GM21576 (cell line): ENCODE results near the gene ANKRD24.
"Not testable (repeated sequence)": the region's sequence is repeated elsewhere in the genome, so short reads cannot be mapped to it uniquely, and the experiment has no call there.

Source experiments
- ATAC-seq: cut with Tn5 transposase; IDR thresholded peaks from one replicate; pipeline ENCODE4 v1.9.1; 2021; ENCODE audit warnings: mild to moderate bottlenecking, moderate library complexity; ENCODE audit not compliant: unreplicated experiment

ANKRD24 gene

DNA sequence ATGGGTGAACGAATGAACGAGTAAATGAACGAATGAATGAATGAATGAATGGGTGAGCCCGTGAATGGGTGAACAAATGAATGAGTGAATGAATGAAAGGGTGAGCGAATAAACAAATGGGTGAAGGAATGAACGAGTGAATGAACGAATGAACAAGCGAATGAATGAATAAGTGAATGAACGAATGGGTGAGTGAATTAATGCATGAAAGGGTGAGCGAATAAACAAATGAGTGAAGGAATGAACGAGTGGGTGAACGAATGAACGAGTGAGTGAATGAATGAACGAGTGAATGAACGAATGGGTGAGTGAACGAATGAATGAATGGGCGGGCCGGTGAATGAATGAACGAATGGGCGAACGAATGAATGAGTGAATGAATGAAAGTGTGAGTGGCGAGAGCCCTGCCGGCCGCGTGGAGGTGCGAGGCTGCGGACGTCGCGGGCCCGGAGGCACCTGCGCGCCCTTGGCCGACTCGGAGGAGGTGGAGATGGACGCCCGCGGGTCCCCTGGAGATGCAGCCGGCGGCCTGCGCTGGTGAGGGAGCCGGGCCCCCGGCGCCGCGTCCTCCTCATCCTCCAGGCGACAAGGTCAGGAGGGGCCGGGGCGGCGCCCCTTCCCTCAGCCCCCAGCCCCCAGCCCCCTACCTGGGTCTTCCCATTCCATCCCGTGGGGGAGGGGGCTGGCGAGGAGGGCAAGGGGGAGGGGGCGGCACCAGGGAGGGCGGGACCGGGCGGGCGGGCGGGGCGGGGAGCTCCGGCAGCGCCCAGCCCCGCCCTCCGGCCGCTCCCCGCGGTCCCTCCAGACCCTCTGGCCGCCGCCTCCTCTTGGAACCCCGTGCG, 15.4 kb downstream of the ANKRD24 start:
- ATAC-seq, result no peak

GRCh38 chr19:4198467-4199126, 16.1 kb downstream of the ANKRD24 start:
- ATAC-seq, result no peak

DNA sequence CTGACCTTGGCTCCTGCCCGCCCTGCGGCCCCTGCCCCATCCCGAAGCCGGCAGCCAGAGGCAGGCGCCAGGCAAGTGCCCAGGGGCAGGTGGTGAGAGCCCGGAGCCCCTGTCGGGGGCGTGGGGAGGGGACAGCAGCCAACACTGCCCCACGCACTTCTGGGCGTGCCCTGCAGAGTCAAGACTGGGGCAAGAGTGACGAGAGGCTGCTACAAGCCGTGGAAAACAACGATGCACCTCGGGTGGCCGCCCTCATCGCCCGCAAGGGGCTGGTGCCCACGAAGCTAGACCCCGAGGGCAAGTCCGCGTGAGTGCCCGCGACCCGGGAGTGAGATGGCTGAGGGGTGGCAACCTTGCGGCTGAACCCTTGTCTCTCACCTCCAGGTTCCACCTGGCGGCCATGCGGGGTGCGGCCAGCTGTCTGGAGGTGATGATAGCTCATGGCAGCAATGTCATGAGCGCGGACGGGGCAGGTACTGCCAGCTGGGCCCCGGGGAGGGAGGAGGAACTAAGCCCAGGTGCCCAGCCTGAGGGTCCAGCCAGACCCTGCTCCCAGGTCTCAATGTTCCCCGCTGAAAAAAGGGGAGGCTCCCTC, 17.3 kb downstream of the ANKRD24 start:
- no peak for ATAC-seq

GRCh38 chr19:4200940-4201542, 18.6 kb downstream of the ANKRD24 start:
- ATAC-seq, result no peak

- ATAC-seq, result no peak
Measured at GRCh38 chr19:4201798-4202197, 19.3 kb downstream of the ANKRD24 start.

DNA sequence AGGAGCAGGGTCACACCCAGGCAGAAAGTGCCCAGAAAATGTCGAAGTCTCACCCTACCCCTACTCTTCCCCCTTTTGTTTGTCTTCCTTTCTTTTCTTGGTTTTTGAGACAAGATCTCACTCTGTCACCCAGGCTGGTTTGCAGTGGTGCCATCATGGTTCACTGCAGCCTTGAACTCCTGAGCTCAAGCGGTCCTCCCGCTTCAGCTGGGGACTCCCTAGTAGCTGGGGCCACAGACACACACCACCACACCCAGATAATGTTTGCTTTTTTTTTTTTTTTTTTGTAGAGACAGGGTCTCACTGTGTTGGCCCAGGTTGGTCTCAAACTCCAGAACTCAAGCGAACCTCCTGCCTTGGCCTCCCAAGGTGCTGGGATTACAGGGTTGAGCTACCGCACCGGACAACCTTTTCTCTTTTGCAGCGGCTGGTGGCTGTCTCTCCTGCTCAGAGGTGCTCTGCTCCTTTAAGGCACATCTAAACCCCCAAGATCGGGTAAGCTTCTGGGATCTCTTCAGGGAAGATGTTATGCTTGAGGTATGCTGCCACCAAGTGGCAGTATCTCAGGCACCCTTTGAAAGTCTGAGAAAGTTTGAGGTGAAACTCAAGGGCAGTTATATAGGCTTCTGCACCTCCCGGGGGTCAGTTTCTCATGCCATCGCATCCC, 24.5 kb downstream of the ANKRD24 start:
- ATAC-seq, result no peak

DNA sequence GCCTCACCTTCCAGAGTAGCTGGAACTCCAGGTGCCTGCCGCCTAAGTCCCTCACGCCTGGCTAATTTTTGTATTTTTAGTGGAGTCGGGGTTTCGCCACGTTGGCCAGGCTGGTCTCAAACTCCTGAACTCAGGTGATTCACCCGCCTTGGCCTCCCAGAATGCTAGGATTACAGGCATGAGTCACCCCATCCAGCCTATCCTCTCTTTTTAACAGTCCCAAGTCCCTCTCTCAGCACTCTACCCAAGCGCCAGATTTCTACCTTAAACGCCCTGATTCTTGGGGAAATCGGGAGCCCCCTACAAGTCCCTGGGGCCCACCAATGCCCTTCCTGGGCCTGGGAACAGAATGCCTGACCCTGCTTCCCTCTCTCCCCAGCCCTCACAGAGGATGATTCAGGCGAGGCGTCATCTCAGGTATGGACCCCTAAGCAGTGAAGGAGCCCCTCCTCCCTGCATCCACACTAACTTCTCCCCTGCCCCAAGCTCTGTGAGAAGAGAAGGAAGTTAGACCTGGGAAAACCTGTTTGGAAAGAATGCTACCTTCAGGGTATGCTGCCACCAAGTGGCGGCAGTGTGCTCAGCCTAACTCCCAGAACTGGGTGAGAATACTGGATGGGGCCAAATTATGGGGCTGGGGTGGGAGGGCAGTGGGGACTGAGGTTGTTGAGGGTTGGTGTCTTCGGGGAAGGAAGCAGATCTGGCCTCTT, 26.1 kb downstream of the ANKRD24 start:
- ATAC-seq, result no peak

GRCh38 chr19:4210166-4210731, 27.8 kb downstream of the ANKRD24 start:
- ATAC-seq, result no peak

- no peak for ATAC-seq
Measured at GRCh38 chr19:4213116-4213515, 30.6 kb downstream of the ANKRD24 start.

DNA sequence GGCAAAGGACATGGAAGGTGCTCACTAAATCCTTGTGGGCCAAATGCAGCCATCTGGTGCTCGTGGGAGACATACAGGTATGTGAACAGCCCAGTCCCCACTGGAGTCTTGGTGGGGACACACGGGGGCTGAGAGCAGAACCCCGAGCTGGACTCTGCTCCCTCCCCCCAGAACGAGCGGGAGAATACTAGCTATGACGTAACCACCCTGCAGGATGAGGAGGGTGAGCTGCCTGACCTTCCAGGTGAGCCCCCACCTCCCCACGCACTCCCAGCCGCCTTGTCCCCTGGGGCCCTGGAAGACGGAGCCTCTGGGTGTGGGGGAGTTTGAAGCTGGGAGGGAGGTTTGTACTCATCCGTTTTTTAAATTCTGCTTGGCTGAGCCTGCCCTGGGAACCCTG, 33.3 kb downstream of the ANKRD24 start:
- ATAC-seq, result no peak

- no peak for ATAC-seq
Measured at GRCh38 chr19:4216846-4217245, 34.4 kb downstream of the ANKRD24 start.

- no peak for ATAC-seq
Measured at GRCh38 chr19:4217429-4218264, 35.2 kb downstream of the ANKRD24 start.

DNA sequence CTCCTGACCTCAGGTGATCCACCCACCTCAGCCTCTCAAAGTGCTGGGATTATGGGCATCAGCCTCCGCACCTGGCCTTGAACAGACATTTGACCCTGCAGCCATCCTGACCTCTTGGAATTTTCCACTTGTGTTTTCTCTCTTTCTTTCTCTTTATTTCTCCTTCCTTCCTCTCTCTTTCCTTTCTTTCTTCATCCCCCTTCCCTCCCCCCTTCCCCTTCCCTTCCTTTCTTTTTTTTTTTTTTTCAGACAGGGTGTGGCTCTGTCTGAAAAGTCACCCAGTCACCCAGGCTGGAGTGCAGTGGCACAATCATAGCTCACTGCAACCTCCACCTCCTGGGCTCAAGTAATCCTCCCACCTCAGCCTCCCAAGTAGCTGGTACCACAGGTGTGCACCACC, 36.0 kb downstream of the ANKRD24 start:
- ATAC-seq, result not testable (repeated sequence)

DNA sequence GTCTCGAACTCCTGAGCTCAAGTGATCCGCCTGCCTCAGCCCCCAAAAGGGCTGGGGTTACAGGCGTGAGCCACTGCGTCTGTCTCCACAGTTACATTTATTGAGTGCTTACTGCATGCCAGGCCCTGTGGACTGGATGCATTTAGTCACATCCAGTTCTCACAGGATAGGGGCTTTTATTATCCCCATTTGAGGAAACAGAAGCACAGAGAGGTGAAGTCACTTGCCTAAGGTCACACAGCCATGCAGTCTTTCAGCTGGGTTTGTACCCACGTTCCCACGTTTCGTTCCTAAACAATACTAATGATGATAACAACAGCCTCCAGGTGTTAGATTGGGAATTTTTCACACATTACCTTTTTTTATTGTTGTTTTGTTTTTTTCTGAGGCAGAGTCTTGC, 37.7 kb downstream of the ANKRD24 start:
- ATAC-seq, result no peak

DNA sequence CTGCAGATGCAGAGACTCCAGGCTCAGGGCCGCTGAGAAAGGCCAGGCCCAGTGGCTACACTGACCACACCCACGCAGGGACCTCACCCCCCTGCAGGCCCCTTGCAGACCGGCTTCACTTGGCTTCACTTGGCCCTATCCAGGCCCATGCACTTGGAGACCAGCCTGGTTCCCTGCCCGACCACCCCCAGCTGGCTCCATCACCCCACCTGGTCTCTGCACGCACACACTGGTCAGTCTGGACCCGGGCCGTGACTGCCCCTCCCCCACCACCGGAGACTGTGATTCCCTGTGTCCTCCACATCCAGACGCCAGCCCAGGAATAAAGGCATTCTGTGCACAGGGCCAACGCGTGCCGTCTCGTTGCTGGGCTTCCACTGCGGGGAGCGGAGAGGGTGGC, 42.0 kb downstream of the ANKRD24 start:
- ATAC-seq, result no peak

DNA sequence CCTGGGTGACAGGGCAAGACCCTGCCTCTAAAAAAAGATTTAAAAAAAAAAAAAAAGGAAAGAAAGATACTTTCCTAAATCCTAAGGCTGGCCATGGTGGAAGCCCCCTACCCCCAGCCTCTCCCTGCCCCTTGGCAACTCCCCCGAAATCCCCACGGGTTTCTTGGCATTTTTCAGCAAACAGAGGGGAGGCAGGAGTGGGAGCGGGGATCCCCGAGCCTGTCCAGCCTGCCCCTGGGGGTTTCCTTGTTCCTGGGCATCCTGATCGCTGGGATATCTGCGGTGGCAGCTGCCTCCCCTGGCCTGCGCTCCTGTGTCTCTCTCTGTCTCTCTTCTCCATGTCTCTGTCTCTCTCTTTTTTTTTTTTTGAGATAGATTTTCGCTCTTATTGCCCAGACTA, 43.4 kb downstream of the ANKRD24 start:
- no peak for ATAC-seq

DNA sequence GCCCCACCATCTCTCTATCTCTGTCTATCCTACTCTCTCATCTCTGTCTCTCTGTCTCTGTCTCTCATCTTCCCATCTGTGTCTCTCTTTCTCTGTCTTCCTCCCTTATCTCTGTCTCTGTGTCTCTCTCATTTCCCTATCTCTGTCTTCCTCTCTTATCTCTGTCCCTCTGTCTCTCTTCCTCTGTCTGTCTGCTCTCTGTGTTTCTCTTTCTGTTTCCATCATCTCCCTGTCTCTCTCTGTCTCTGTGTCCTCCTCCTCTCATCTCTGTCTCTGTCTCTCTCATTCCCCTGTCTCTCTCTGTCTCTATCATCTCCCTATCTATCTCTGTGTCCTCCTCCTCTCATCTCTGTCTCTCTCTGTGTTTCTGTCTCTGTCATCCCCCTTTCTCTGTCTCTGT, 45.3 kb downstream of the ANKRD24 start:
- ATAC-seq, result no peak

- no peak for ATAC-seq
Measured at GRCh38 chr19:4228765-4229178, 46.3 kb downstream of the ANKRD24 start.
